Neural cell (in vitro differentiated cells): ENCODE measurements around the gene PTCD2. TPM values are rescaled to one million over a fixed set of nuclear protein-coding genes. Genes with fewer than 3 reads are reported as not detected.

Experiments used
- H2AFZ ChIP-seq: fragments of 200-600, 300-800 bp; sonication (generic), shearing (Covaris generic); 2 replicates; pipeline ENCODE4 v1.6.0; 2014; ENCODE audit warnings: low read depth, mild to moderate bottlenecking, antibody characterized with exemption, low read length, moderate library complexity
- H3F3A ChIP-seq: fragments of 200-600 bp; shearing (Covaris generic); 2 replicates; pipeline ENCODE4 v1.6.1; 2016; ENCODE audit warnings: mild to moderate bottlenecking, moderate library complexity, mixed read lengths, antibody characterized with exemption, low read length; ENCODE audit not compliant: insufficient read depth, poor library complexity, severe bottlenecking
- H3K27ac ChIP-seq: fragments of 200-600, 300-800 bp; sonication (generic), shearing (Covaris generic); 2 replicates; pipeline ENCODE4 v1.5.1; 2014; ENCODE audit warnings: mild to moderate bottlenecking, low read length, moderate library complexity
- H3K27me3 ChIP-seq: fragments of 300-800, 200-600 bp; sonication (generic), shearing (Covaris generic); 2 replicates; pipeline ENCODE4 v1.6.0; 2014; ENCODE audit warnings: mild to moderate bottlenecking, low read depth, low read length, moderate library complexity; ENCODE audit not compliant: insufficient read depth
- H3K36me3 ChIP-seq: fragments of 300-800, 200-600 bp; sonication (generic), shearing (Covaris generic); 2 replicates; pipeline ENCODE4 v1.5.1; 2014; ENCODE audit warnings: mild to moderate bottlenecking, antibody characterized with exemption, low read length, moderate library complexity; ENCODE audit not compliant: insufficient read depth
- H3K4me2 ChIP-seq: fragments of 300-800, 200-600 bp; sonication (generic), shearing (Covaris generic); 2 replicates; pipeline ENCODE4 v1.6.0; 2014; ENCODE audit warnings: mild to moderate bottlenecking, low read length
- H3K4me3 ChIP-seq: fragments of 300-800, 200-600 bp; sonication (generic), shearing (Covaris generic); 2 replicates; pipeline ENCODE4 v1.5.1; 2014; ENCODE audit warnings: mild to moderate bottlenecking, low read length, moderate library complexity
- H3K79me2 ChIP-seq: fragments of 200-600 bp; shearing (Covaris generic); replicated peaks from 2 replicates; pipeline ENCODE4 v1.6.0; 2014; ENCODE audit warnings: mild to moderate bottlenecking, low read length, moderate library complexity; ENCODE audit not compliant: insufficient read depth
- H3K9ac ChIP-seq: fragments of 300-800, 200-600 bp; sonication (generic), shearing (Covaris generic); 2 replicates; pipeline ENCODE4 v1.6.1; 2016; ENCODE audit warnings: mild to moderate bottlenecking, low read length, mixed read lengths
- H3K9me2 ChIP-seq: fragments of 200-600 bp; shearing (Covaris generic); 2 replicates; pipeline ENCODE4 v1.6.1; 2016; ENCODE audit warnings: mild to moderate bottlenecking, low read length, mixed read lengths; ENCODE audit not compliant: insufficient read depth
- H3K9me3 ChIP-seq: fragments of 200-600, 300-800 bp; sonication (generic), shearing (Covaris generic); 2 replicates; pipeline ENCODE4 v1.6.1; 2016; ENCODE audit warnings: mild to moderate bottlenecking, mixed run types, low read length, moderate library complexity, mixed read lengths
- H4K20me1 ChIP-seq: fragments of 200-600 bp; shearing (Covaris generic); 2 replicates; pipeline ENCODE4 v1.6.1; 2016; ENCODE audit warnings: mild to moderate bottlenecking, mixed run types; ENCODE audit not compliant: insufficient read depth
- CTCF ChIP-seq: fragments of 450-650 bp; IDR thresholded peaks from 2 replicates; pipeline ENCODE4 v1.5.1; 2014; ENCODE audit warnings: antibody characterized with exemption, mild to moderate bottlenecking, moderate library complexity; ENCODE audit not compliant: poor library complexity, severe bottlenecking
- EP300 ChIP-seq: fragments of 450-650 bp; conservative IDR thresholded peaks from 2 replicates; pipeline ENCODE4 v1.6.1; 2014; ENCODE audit warnings: antibody characterized with exemption, mild to moderate bottlenecking, moderate library complexity; ENCODE audit not compliant: poor library complexity, severe bottlenecking
- EZH2 ChIP-seq: fragments of 200-600, 300-800 bp; shearing (Covaris generic), sonication (generic); IDR thresholded peaks from 2 replicates; pipeline ENCODE4 v1.6.1; 2014; ENCODE audit warnings: antibody characterized with exemption, low read length, borderline replicate concordance, mild to moderate bottlenecking; ENCODE audit not compliant: insufficient read depth, poor library complexity, severe bottlenecking
- MXI1 ChIP-seq: fragments of 450-650 bp; conservative IDR thresholded peaks from 2 replicates; pipeline ENCODE4 v1.6.1; 2014; ENCODE audit warnings: antibody characterized with exemption, mild to moderate bottlenecking; ENCODE audit not compliant: poor library complexity, severe bottlenecking
- POLR2AphosphoS5 ChIP-seq: IDR thresholded peaks from 2 replicates; pipeline ENCODE4 v1.6.1; 2012
- RAD21 ChIP-seq: fragments of 450-650 bp; conservative IDR thresholded peaks from 2 replicates; pipeline ENCODE4 v1.6.1; 2014; ENCODE audit warnings: antibody characterized with exemption, mild to moderate bottlenecking, moderate library complexity
- REST ChIP-seq: IDR thresholded peaks from 2 replicates; pipeline ENCODE4 v1.6.1; 2012; ENCODE audit warnings: borderline replicate concordance
- SMC3 ChIP-seq: fragments of 450-650 bp; conservative IDR thresholded peaks from 2 replicates; pipeline ENCODE4 v1.6.1; 2014; ENCODE audit warnings: antibody characterized with exemption, mild to moderate bottlenecking, moderate library complexity; ENCODE audit not compliant: poor library complexity
- TAF1 ChIP-seq: IDR thresholded peaks from 2 replicates; pipeline ENCODE4 v1.6.1; 2012; ENCODE audit warnings: low read depth
- polyA plus RNA-seq: library from polyadenylated mRNA; depleted of rRNA; stranded (reverse); fragments of >200 nt; gene quantifications from 2 replicates; pipeline ENCODE4 v1.2.3, GENCODE V29; 2014

Gene PTCD2
- polyA plus RNA-seq, 1 donor from 2014 or later = 4.4 TPM

GRCh38 chr5:72291601-72292000 is 28.6 kb upstream of the PTCD2 start:
- H3K9me3 ChIP-seq = no peaks in the 10 kb centered on the region
- no peaks in the 10 kb centered on the region for H3K36me3 ChIP-seq
- no peak overlapping the region for H3K4me3 ChIP-seq
- TF ChIP-seq POLR2AphosphoS5 (no peak), REST (no peak), SMC3 (no peak), EZH2 (no peak), EP300 (no peak), TAF1 (no peak), MXI1 (no peak), CTCF (no peak), RAD21 (no peak)
- H3K4me2 ChIP-seq = no peak overlapping the region
- no peak overlapping the region for H3K9ac ChIP-seq
- H3K27ac ChIP-seq = no peak overlapping the region
- H3K27me3 ChIP-seq = no peaks in the 10 kb centered on the region
- H2AFZ ChIP-seq = no peak overlapping the region
- no peaks in the 10 kb centered on the region for H4K20me1 ChIP-seq
- H3K79me2 ChIP-seq = no peaks in the 10 kb centered on the region
- no peaks in the 10 kb centered on the region for H3K9me2 ChIP-seq
- no peaks in the 10 kb centered on the region for H3F3A ChIP-seq

- Histone ChIP-seq H3K4me3 (no peak overlapping the region), H3K9me3 (no peaks in the 10 kb centered on the region), H3K36me3 (no peaks in the 10 kb centered on the region), H3K9me2 (no peaks in the 10 kb centered on the region), H3K79me2 (no peaks in the 10 kb centered on the region), H2AFZ (no peak overlapping the region), H3K9ac (no peak overlapping the region), H3K27me3 (no peaks in the 10 kb centered on the region), H3F3A (no peaks in the 10 kb centered on the region), H4K20me1 (no peaks in the 10 kb centered on the region), H3K4me2 (no peak overlapping the region), H3K27ac (no peak overlapping the region)
- TF ChIP-seq EZH2 = no peak
- TF ChIP-seq POLR2AphosphoS5 = no peak
- no peak for TF ChIP-seq CTCF
- TF ChIP-seq RAD21 = no peak
- no peak for TF ChIP-seq EP300
- TF ChIP-seq TAF1 = no peak
- no peak for TF ChIP-seq MXI1
- TF ChIP-seq REST = no peak
- TF ChIP-seq SMC3 = no peak
These were observed 27.8 kb upstream of the PTCD2 start for GRCh38 chr5:72292411-72292810.
